Effector memory CD8-positive, alpha-beta T cell (primary cell): Measurements from ENCODE around the gene PANX2.
"Not testable (repeated sequence)": the region's sequence is repeated elsewhere in the genome, so short reads cannot be mapped to it uniquely, and the experiment has no call there.

Source experiments
- ATAC-seq: fragments of 150-1000 bp; cut with Tn5 transposase; replicated peaks from 2 replicates; pipeline ENCODE4 v1.10.0; 2021; ENCODE audit warnings: mild to moderate bottlenecking, moderate library complexity
- DNase-seq, 3 experiments: peaks; one replicate each; pipeline ENCODE4 v3.0.0; 2021
- H3K27ac Mint-ChIP-seq, 2 donors: one replicate each; pipeline ENCODE4 v1.8.0; 2022; ENCODE audit warnings: mild to moderate bottlenecking in 2 of 2, mixed read lengths in 2 of 2, moderate library complexity in 2 of 2
- H3K27me3 Mint-ChIP-seq, 2 donors: one replicate each; pipeline ENCODE4 v1.8.0; 2022; ENCODE audit warnings: mixed read lengths in 2 of 2
- H3K36me3 Mint-ChIP-seq: one replicate; pipeline ENCODE4 v1.8.0; 2022; ENCODE audit warnings: mild to moderate bottlenecking, moderate library complexity, mixed read lengths; ENCODE audit not compliant: insufficient read depth
- H3K4me1 Mint-ChIP-seq, 2 donors: one replicate each; pipeline ENCODE4 v1.8.0; 2022; ENCODE audit warnings: low read depth in 2 of 2, mixed read lengths in 2 of 2
- H3K4me3 Mint-ChIP-seq, 2 donors: one replicate each; pipeline ENCODE4 v1.8.0; 2022; ENCODE audit warnings: mild to moderate bottlenecking in 2 of 2, mixed read lengths in 2 of 2, moderate library complexity in 2 of 2
- H3K9me3 Mint-ChIP-seq, 2 donors: one replicate each; pipeline ENCODE4 v1.8.0; 2022; ENCODE audit warnings: mixed read lengths in 2 of 2
- total RNA-seq, 9 experiments: gene quantifications; one replicate each; lab custom pipeline; 2026; lab: John Stamatoyannopoulos, UW

The PANX2 gene
- total RNA-seq = 0 to 2.4 (median 0.39) reads per million in 9 experiments

- peaks cover 3 to 9% of the 10 kb centered on the region in 2 donors for H3K4me1 Mint-ChIP-seq
- no peaks in the 10 kb centered on the region for H3K36me3 Mint-ChIP-seq
- H3K9me3 Mint-ChIP-seq = no peaks in the 10 kb centered on the region
- DNase-seq (no peak), ATAC-seq (no peak)
- H3K4me3 Mint-ChIP-seq = peak within 1 kb of the TSS; percentile 56 to 69
- peaks cover 45 to 61% of the 10 kb centered on the region in 2 donors for H3K27me3 Mint-ChIP-seq
- no peak within 1 kb of the TSS for H3K27ac Mint-ChIP-seq
These were observed at the start of gene PANX2 for GRCh38 chr22:50170453-50171318. Gene PANX2, plus strand, starts transcription at chr22:50170731. Its CDS starts 0 bp downstream, at chr22:50170731.

DNA sequence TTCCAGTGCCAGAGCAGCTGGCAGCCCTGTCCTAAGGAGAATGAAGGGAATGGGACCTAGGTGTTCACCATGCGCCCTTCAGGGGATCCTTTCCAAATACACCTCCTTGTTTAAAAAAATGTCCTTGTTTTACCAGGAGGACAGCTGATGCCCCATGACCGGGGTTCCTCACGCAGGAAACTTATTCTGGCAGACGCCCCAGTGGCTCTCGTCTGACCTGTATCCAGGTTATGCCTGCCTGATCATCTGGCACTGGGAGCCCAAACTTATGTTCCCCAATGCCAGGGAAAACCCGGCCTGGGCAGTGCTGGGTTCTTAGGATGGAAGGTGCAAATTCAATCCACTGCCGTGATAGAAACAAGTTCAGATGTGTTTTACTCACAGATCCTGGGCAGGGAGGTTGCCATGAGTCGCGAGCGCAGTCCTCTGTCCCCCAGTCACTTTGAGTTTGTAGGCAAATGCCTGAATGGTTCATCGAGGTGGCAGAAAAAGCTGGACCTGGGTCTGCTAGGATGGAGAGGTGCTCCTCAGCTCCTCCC is 49.3 kb upstream of the PANX2 start:
- H3K36me3 Mint-ChIP-seq = peaks cover 2% of the 10 kb centered on the region

GRCh38 chr22:50123119-50123518 is 47.4 kb upstream of the PANX2 start:
- DNase-seq = no peak
- Mint-ChIP-seq H3K27me3 (peaks cover 27 to 64% of the 10 kb centered on the region in 2 donors), H3K27ac (no peak overlapping the region), H3K36me3 (peaks cover 2% of the 10 kb centered on the region), H3K4me1 (no peaks in the 10 kb centered on the region), H3K9me3 (peaks cover 0 to 6% of the 10 kb centered on the region in 2 donors), H3K4me3 (no peak overlapping the region)
- no peak for ATAC-seq

More for the DNA sequence above, 49.3 kb upstream of the PANX2 start:
- no peak for DNase-seq
- no peak for ATAC-seq
- peaks cover 0 to 6% of the 10 kb centered on the region in 2 donors for H3K9me3 Mint-ChIP-seq
- H3K4me3 Mint-ChIP-seq = no peak overlapping the region
- no peaks in the 10 kb centered on the region for H3K4me1 Mint-ChIP-seq
- H3K27me3 Mint-ChIP-seq = peaks cover 32 to 58% of the 10 kb centered on the region in 2 donors
- no peak overlapping the region for H3K27ac Mint-ChIP-seq

GRCh38 chr22:50125029-50125428 is 45.5 kb upstream of the PANX2 start:
- ATAC-seq = no peak
- peaks cover 34 to 65% of the 10 kb centered on the region in 2 donors for H3K27me3 Mint-ChIP-seq
- H3K9me3 Mint-ChIP-seq = peaks cover 0 to 6% of the 10 kb centered on the region in 2 donors

GRCh38 chr22:50129121-50129736 is 41.3 kb upstream of the PANX2 start:
- H3K27ac Mint-ChIP-seq = no peak overlapping the region
- H3K4me3 Mint-ChIP-seq = no peak overlapping the region
- peaks cover 0 to 2% of the 10 kb centered on the region in 2 donors for H3K9me3 Mint-ChIP-seq
- peaks cover 51 to 82% of the 10 kb centered on the region in 2 donors for H3K27me3 Mint-ChIP-seq
- ATAC-seq (no peak), DNase-seq (no peak)
- H3K36me3 Mint-ChIP-seq = no peaks in the 10 kb centered on the region
- H3K4me1 Mint-ChIP-seq = no peaks in the 10 kb centered on the region

More at GRCh38 chr22:50125029-50125428, 45.5 kb upstream of the PANX2 start:
- H3K36me3 Mint-ChIP-seq = peaks cover 2% of the 10 kb centered on the region
- no peaks in the 10 kb centered on the region for H3K4me1 Mint-ChIP-seq
- no peak overlapping the region for H3K27ac Mint-ChIP-seq
- DNase-seq = no peak
- H3K4me3 Mint-ChIP-seq = no peak overlapping the region

DNA sequence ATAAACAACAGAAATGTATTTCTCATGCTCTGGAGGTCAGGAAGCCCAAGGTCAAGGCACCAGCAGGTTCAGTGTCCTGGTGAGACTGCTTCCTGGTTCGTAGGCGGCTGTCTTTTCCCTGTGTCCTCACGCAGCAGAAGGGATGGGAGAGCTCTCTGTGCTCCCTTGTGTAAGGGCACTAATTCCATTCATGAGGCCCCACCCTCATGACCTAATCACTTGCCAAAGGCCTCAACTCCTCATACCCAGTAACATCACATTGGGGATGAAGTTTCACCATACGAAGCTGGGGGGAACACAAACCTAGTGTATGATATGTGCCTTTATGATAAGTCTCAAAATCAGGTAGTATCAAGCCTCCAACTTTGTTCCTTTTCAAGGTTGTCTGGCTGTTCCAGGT is 38.6 kb upstream of the PANX2 start:
- ATAC-seq (no peak), DNase-seq (no peak)
- H3K27me3 Mint-ChIP-seq = peaks cover 53 to 75% of the 10 kb centered on the region in 2 donors
- H3K9me3 Mint-ChIP-seq = no peaks in the 10 kb centered on the region
- H3K36me3 Mint-ChIP-seq = peaks cover 4% of the 10 kb centered on the region
- no peak overlapping the region for H3K4me3 Mint-ChIP-seq
- no peak overlapping the region for H3K27ac Mint-ChIP-seq
- no peaks in the 10 kb centered on the region for H3K4me1 Mint-ChIP-seq

GRCh38 chr22:50134481-50134880 is 36.0 kb upstream of the PANX2 start:
- H3K27me3 Mint-ChIP-seq = peaks cover 58 to 69% of the 10 kb centered on the region in 2 donors
- ATAC-seq = no peak
- H3K9me3 Mint-ChIP-seq = no peaks in the 10 kb centered on the region
- H3K4me1 Mint-ChIP-seq = no peaks in the 10 kb centered on the region
- no peak overlapping the region for H3K4me3 Mint-ChIP-seq
- no peak overlapping the region for H3K27ac Mint-ChIP-seq
- DNase-seq = no peak
- peaks cover 4% of the 10 kb centered on the region for H3K36me3 Mint-ChIP-seq

DNA sequence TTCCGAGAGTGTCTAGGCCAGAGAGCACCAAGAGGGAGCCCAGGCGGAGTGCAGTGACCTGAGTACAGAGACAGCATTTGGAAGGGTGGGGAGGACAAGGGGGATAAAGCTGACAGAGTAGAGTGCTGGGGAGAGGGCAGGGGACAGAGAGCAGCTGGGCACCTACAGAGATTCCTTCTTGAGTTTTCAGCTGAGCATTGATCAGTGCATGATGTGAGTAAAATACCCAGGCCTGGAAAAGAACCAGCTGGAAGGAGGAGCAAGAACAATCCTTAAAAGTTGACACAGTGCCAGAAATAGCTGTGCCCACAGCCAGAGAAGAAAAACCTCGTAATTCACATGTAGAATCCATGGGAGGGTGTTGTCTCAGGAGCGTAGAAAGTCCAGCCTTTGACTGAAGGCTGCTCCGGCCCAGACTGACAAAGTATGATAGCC is 33.9 kb upstream of the PANX2 start:
- H3K4me3 Mint-ChIP-seq = no peak overlapping the region
- peaks cover 4% of the 10 kb centered on the region for H3K36me3 Mint-ChIP-seq
- DNase-seq = no peak
- no peak for ATAC-seq
- H3K27me3 Mint-ChIP-seq = peaks cover 44 to 59% of the 10 kb centered on the region in 2 donors
- no peak overlapping the region for H3K27ac Mint-ChIP-seq
- no peaks in the 10 kb centered on the region for H3K4me1 Mint-ChIP-seq
- no peaks in the 10 kb centered on the region for H3K9me3 Mint-ChIP-seq

- not testable (repeated sequence) for ATAC-seq, H3K4me1 Mint-ChIP-seq, H3K4me3 Mint-ChIP-seq, H3K27ac Mint-ChIP-seq, H3K9me3 Mint-ChIP-seq, DNase-seq, H3K36me3 Mint-ChIP-seq
- peaks cover 46 to 59% of the 10 kb centered on the region in 2 donors for H3K27me3 Mint-ChIP-seq
These were observed 33.3 kb upstream of the PANX2 start for GRCh38 chr22:50137277-50137676.

GRCh38 chr22:50138041-50138440 is 32.5 kb upstream of the PANX2 start:
- H3K4me1 Mint-ChIP-seq = no peaks in the 10 kb centered on the region
- H3K9me3 Mint-ChIP-seq = no peaks in the 10 kb centered on the region
- H3K27me3 Mint-ChIP-seq = peaks cover 45 to 62% of the 10 kb centered on the region in 2 donors
- no peak overlapping the region for H3K27ac Mint-ChIP-seq
- no peak for DNase-seq
- H3K4me3 Mint-ChIP-seq = no peak overlapping the region
- no peak for ATAC-seq
- peaks cover 4% of the 10 kb centered on the region for H3K36me3 Mint-ChIP-seq

DNA sequence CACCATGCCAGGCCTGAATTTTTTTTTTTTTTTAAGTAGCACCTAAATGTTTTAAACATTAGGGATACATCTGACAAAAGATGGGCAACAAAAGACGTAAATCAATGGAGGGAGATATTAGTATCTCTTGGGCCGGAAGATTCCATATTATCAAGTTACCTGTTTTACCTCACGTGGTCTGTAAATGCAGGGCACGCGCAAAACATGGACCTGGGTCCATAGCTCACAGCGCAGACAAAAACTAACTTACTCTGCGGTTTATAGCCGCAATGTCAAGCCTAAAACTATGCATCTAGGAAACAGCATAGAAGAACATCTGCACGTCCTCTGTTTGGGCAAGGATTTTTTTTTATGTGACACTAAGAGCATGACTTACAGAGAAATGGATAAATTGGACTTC is 31.5 kb upstream of the PANX2 start:
- Mint-ChIP-seq H3K4me1 (no peaks in the 10 kb centered on the region), H3K9me3 (no peaks in the 10 kb centered on the region), H3K27ac (no peak overlapping the region), H3K4me3 (no peak overlapping the region), H3K36me3 (peaks cover 4% of the 10 kb centered on the region), H3K27me3 (peaks cover 43 to 67% of the 10 kb centered on the region in 2 donors)
- DNase-seq (no peak), ATAC-seq (no peak)

DNA sequence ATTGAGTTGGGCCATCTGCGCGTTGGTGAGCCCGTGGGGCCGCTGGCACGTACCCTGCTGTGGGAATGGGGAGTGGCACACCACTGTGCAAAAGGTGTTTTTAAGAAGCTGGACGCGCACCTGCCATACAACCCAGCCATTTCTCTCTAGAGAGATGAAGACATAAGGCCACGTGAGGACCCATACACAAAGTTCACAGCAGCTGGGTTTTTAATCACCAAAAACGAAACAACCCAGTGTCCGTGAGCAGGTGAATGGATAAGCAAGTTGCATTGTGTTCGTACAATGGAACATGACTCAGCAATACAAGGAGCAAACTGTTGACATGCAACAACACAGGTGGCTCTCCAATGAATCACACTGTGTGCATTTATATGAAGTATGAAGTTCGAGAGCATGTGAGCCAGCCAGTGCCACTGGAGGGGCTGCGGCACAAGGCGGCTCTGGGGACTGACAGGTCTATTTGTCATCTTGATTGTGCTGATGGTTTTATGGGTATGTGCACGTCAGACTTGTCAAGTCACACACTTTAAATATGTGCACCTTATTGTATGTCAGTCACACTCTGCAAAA is 30.6 kb upstream of the PANX2 start:
- Mint-ChIP-seq H3K27ac (no peak overlapping the region), H3K4me1 (no peaks in the 10 kb centered on the region), H3K4me3 (no peak overlapping the region), H3K9me3 (no peaks in the 10 kb centered on the region), H3K36me3 (peaks cover 3% of the 10 kb centered on the region), H3K27me3 (peaks cover 35 to 65% of the 10 kb centered on the region in 2 donors)
- DNase-seq (no peak), ATAC-seq (no peak)

DNA sequence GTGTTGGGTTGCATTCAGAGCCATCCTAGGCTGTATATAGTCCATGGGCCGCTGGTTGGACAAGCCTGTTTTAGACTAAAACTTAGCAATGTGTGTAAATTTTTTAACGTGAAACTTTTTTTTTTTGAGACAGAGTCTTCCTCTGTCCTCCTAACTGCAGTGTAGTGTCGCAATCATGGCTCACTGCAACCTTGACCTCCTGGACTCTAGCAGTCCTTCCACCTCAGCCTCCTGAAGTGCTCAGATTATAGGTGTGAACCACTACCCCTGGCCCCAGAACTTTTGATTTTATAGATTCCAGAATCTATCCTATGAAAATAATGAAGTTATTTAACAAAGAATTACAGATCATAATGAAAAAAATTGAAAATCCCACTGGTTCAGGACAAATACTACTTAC is 29.9 kb upstream of the PANX2 start:
- H3K4me1 Mint-ChIP-seq = no peaks in the 10 kb centered on the region
- H3K27me3 Mint-ChIP-seq = peaks cover 39 to 71% of the 10 kb centered on the region in 2 donors
- no peak overlapping the region for H3K27ac Mint-ChIP-seq
- DNase-seq (no peak), ATAC-seq (no peak)
- no peaks in the 10 kb centered on the region for H3K36me3 Mint-ChIP-seq
- H3K9me3 Mint-ChIP-seq = no peaks in the 10 kb centered on the region
- H3K4me3 Mint-ChIP-seq = no peak overlapping the region
